Suprapubic skin (tissue), 4 donors: Measurements from ENCODE around the gene KIAA1210. TPM values are rescaled to one million over a fixed set of nuclear protein-coding genes. Genes with fewer than 3 reads are reported as not detected.

Source experiments
- DNase-seq, 2 donors: peaks; one replicate each; pipeline ENCODE4 v3.0.0-alpha.2; 2019; ENCODE audit warnings: low spot score in 2 of 2
- H3K27ac ChIP-seq: fragments of 200-600 bp; sonication (generic); one replicate; pipeline ENCODE4 v1.5.1; 2019
- H3K27me3 ChIP-seq: fragments of 200-600 bp; sonication (generic); one replicate; pipeline ENCODE4 v1.5.1; 2019
- H3K36me3 ChIP-seq: fragments of 200-600 bp; sonication (generic); one replicate; pipeline ENCODE4 v1.5.1; 2019
- H3K4me1 ChIP-seq: fragments of 200-600 bp; sonication (generic); one replicate; pipeline ENCODE4 v1.5.1; 2019
- H3K4me3 ChIP-seq: fragments of 200-600 bp; sonication (generic); one replicate; pipeline ENCODE4 v1.5.1; 2019; ENCODE audit warnings: mild to moderate bottlenecking
- H3K9me3 ChIP-seq: fragments of 200-600 bp; sonication (generic); one replicate; pipeline ENCODE4 v1.5.1; 2019
- EP300 ChIP-seq: sonication (generic); formaldehyde crosslinking; IDR thresholded peaks from one replicate; pipeline ENCODE4 v1.6.1; 2017; ENCODE audit warnings: antibody characterized with exemption
- POLR2A ChIP-seq, 2 donors: fragments of 450-650 bp; IDR thresholded peaks; one replicate each; pipeline ENCODE4 v1.6.1; 2017; ENCODE audit warnings: antibody characterized with exemption in 2 of 2, mild to moderate bottlenecking in 2 of 2, moderate library complexity in 2 of 2
- POLR2AphosphoS5 ChIP-seq, 3 donors: sonication (generic); formaldehyde crosslinking; IDR thresholded peaks; one replicate each; pipeline ENCODE4 v1.6.1; 2017; ENCODE audit warnings: antibody characterized with exemption in 3 of 3
- WGBS: methylation state at CpG from one replicate; pipeline ENCODE4 v1.1.5; 2018; 5-methylcytosine and 5-hydroxymethylcytosine counted together
- total RNA-seq, 4 donors: library from RNA; depleted of rRNA; stranded (reverse); fragments of >200 nt; gene quantifications; one replicate each; pipeline ENCODE4 v1.1.0, GENCODE V29; 2016
- TF ChIP-seq, protein P1 (sequence below), 2 donors: fragments of 200-600 bp in 1 of 2; fragments of 450-650 bp in 1 of 2; sonication (generic) in 1 of 2; IDR thresholded peaks; one replicate each; pipeline ENCODE4 v1.5.1; 2016 to 2019; ENCODE audit warnings: antibody characterized with exemption in 2 of 2, mild to moderate bottlenecking in 1 of 2, moderate library complexity in 1 of 2

The KIAA1210 gene
- total RNA-seq, 4 donors from 2014 or later = 0.05 to 0.13 TPM; not detected in 2

DNA sequence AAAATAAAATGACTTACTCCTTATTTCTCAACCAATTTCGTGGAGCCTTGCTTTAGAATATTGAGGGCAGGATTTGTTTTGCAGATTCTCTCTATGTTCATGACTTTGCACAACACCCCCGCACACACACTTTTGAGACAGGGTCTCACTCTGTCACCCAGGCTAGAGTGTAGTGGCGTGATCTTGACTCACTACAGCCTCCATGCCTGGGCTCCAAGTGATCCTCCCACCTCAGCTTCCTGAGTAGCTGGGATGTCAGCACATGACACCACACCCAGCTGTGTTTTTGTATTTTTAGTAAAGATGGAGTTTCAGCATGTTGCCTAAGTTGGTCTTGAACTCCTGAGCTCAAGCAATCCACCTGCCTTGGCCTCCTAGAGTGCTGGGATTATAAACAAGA is 42.8 kb downstream of the KIAA1210 start:
- no peaks in the 10 kb centered on the region for H3K27me3 ChIP-seq
- H3K9me3 ChIP-seq = no peaks in the 10 kb centered on the region
- TF ChIP-seq POLR2A (IDR thresholded peaks at IDR 0.05) = no peak
- no peak overlapping the region for H3K27ac ChIP-seq
- WGBS = 79% methylated on average over 3 of the region's 3 CpGs
- H3K4me1 ChIP-seq = no peaks in the 10 kb centered on the region
- no peaks in the 10 kb centered on the region for H3K36me3 ChIP-seq
- H3K4me3 ChIP-seq = no peak overlapping the region
- no peak for DNase-seq

DNA sequence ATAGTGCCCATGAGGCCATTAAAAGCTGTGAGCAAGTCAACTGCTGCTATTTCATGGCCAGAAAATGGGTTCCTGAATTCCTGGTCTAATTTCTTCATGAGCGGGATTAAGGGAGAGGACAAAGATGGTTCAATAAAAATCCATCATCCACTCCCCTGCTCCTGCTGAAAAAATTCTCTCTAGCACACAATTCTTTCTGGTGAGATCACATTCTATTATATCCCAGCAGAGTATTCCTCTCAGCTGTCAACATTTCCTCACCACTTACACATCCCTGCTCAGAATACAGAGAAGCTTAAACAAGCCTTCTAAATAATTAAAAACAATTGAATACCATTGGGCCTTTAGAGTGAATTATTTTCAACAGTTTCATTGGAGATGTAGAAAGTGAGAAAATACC is 45.3 kb downstream of the KIAA1210 start:
- TF ChIP-seq POLR2AphosphoS5 (IDR thresholded peaks at IDR 0.05) (no peak), EP300 (no peak), POLR2A (IDR thresholded peaks at IDR 0.05) (no peak)
- TF ChIP-seq, protein P1, sequence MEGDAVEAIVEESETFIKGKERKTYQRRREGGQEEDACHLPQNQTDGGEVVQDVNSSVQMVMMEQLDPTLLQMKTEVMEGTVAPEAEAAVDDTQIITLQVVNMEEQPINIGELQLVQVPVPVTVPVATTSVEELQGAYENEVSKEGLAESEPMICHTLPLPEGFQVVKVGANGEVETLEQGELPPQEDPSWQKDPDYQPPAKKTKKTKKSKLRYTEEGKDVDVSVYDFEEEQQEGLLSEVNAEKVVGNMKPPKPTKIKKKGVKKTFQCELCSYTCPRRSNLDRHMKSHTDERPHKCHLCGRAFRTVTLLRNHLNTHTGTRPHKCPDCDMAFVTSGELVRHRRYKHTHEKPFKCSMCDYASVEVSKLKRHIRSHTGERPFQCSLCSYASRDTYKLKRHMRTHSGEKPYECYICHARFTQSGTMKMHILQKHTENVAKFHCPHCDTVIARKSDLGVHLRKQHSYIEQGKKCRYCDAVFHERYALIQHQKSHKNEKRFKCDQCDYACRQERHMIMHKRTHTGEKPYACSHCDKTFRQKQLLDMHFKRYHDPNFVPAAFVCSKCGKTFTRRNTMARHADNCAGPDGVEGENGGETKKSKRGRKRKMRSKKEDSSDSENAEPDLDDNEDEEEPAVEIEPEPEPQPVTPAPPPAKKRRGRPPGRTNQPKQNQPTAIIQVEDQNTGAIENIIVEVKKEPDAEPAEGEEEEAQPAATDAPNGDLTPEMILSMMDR (IDR thresholded peaks at IDR 0.05) = no peak
- H3K9me3 ChIP-seq = no peaks in the 10 kb centered on the region
- no peaks in the 10 kb centered on the region for H3K4me1 ChIP-seq
- 63% methylated on average over 1 of the region's 1 CpG for WGBS
- H3K27me3 ChIP-seq = no peaks in the 10 kb centered on the region
- no peak overlapping the region for H3K27ac ChIP-seq
- no peaks in the 10 kb centered on the region for H3K36me3 ChIP-seq
- no peak for DNase-seq
- H3K4me3 ChIP-seq = no peak overlapping the region

DNA sequence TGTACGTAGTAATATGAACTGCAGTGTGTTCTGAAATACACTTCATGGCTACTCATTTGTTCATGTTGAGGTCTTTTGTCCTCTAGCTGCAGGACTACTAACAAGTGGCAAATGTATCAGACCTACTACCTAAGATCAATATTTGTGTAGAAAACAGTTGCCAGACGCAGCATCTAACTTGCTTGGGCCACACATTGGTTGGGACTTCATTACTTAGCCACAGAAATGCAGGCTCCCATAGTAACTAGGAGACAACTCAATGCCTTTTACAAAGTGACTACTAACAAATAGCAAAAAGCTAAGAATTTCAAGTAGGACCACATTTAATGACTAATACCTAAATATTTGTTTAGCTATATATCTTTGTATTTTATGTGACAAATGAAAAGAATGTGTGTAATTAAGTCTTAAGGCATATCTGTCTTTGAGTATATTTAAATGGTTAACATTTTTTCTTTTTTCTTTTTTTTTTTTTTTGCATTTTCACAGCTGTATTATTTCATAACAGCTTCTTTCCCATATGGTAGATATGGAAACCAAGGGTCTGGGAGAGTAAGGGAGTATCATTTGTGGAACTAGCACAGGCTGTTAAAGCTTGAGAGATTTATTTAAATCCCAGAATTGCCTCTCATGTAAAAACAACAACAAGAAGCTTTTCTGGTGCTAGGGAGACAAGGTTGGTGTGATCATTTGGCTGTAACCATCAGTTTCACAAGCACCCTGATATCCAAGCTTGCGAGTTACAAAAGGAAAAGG is 52.2 kb downstream of the KIAA1210 start:
- Histone ChIP-seq H3K4me1 (no peaks in the 10 kb centered on the region), H3K27me3 (no peaks in the 10 kb centered on the region)

DNA sequence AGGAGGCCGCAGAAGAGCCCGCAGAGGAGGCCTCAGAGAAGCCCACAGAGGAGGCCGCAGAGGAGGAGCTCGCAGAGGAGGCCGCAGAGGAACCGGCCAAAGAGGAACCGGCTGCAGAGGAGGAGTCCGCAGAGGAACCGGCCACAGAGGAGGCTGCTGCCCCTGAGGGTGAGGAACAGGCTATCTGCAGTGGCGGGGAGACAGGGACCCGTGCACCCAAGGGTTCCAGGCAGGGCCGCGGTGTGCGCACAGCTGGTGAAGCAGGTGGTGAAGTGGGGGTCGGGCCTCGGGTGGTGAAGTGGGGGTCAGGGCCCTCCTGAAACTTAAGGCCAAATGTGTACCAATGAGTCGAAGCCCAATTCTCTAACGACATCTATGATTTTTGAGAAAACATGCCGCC is 53.7 kb downstream of the KIAA1210 start:
- Histone ChIP-seq H3K36me3 (no peaks in the 10 kb centered on the region), H3K27ac (no peak overlapping the region), H3K27me3 (no peaks in the 10 kb centered on the region), H3K4me3 (no peak overlapping the region), H3K4me1 (no peaks in the 10 kb centered on the region), H3K9me3 (no peaks in the 10 kb centered on the region)
- DNase-seq = no peak
- no peak for TF ChIP-seq POLR2A (IDR thresholded peaks at IDR 0.05)
- 88% methylated on average over 19 of the region's 19 CpGs for WGBS

More for the DNA sequence above, 52.2 kb downstream of the KIAA1210 start:
- Histone ChIP-seq H3K4me3 (no peak overlapping the region), H3K27ac (no peak overlapping the region), H3K36me3 (no peaks in the 10 kb centered on the region), H3K9me3 (no peaks in the 10 kb centered on the region)
- no peak for TF ChIP-seq EP300
- TF ChIP-seq, protein P1 (IDR thresholded peaks at IDR 0.05) = no peak
- TF ChIP-seq POLR2AphosphoS5 (IDR thresholded peaks at IDR 0.05) = no peak
- TF ChIP-seq POLR2A (IDR thresholded peaks at IDR 0.05) = no peak
- WGBS = 85% methylated on average over 3 of the region's 3 CpGs
- no peak for DNase-seq

DNA sequence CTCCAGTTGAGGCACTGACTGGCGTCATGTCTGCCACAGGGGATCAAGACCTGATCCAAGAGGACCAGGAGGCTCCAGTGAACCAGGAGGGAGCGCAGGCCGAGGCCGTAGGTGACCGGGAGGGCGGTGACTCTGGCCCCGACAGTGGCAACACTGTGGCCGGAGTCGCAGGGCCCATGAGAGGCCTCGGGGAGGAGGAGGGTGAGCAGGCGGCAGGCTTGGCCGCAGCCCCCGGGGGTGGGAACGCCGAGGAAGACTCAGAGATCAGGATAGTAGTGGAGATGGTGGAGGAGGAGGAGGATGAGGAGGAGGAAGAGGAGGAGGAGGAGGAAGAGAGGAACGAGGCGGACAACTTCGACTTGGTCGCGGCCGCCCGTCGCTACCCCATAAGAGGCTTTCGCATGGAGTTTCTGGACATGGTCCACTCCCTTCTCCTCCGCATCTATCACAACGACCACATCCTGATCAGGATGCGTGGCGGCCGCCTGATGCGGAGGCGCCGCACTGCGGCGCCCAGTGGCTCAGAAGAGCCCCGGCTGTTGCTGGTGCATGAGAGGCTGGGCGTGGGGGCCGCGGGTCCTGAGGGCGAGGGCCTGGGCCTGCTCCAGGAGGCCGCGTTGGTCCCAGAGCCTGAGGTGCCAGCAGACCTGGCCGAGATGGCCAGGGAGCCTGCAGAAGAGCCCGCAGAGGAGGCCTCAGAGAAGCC is 54.3 kb downstream of the KIAA1210 start:
- Histone ChIP-seq H3K9me3 (no peaks in the 10 kb centered on the region), H3K4me3 (no peak overlapping the region), H3K36me3 (no peaks in the 10 kb centered on the region), H3K27me3 (no peaks in the 10 kb centered on the region), H3K4me1 (no peaks in the 10 kb centered on the region), H3K27ac (no peak overlapping the region)
- TF ChIP-seq POLR2A (IDR thresholded peaks at IDR 0.05) (no peak), EP300 (no peak), POLR2AphosphoS5 (IDR thresholded peaks at IDR 0.05) (no peak)
- TF ChIP-seq, protein P1 (IDR thresholded peaks at IDR 0.05) = no peak
- 88% methylated on average over 42 of the region's 43 CpGs for WGBS
- no peak for DNase-seq

DNA sequence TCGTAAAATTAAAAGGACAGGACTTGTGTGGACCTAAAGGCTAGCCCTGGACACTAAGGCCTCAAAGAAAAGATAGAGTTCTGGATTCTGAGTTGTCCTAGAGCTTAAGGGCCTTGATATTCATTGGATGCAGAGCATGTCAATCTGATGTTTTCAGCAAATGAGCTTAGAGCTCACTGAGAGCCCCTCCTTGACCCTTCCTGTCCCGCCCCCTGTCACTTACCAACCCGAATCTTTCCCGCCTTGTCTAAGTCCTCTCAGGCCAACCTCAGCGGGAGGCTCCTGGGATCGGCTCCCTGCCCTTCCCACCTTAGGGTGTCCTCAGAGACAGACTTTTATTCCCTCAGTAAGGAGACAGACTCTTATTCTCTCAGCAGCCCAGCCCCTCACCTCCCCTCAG is 54.9 kb downstream of the KIAA1210 start, which contains the start of gene CT47C1:
CT47C1 (plus strand) TSS at position 250 of the 400 bp plus-strand sequence. CDS start 233 bp downstream, outside the sequence.
- no peak for DNase-seq
- Histone ChIP-seq H3K27me3 (no peaks in the 10 kb centered on the region), H3K36me3 (no peaks in the 10 kb centered on the region), H3K4me1 (no peaks in the 10 kb centered on the region), H3K4me3 (no peak within 1 kb of the TSS), H3K27ac (no peak within 1 kb of the TSS), H3K9me3 (no peaks in the 10 kb centered on the region)
- WGBS = 90% methylated on average over 6 of the region's 6 CpGs
- TF ChIP-seq POLR2A (IDR thresholded peaks at IDR 0.05) = no peak
- TF ChIP-seq EP300 = no peak
- TF ChIP-seq POLR2AphosphoS5 (IDR thresholded peaks at IDR 0.05) = no peak
- TF ChIP-seq, protein P1 (IDR thresholded peaks at IDR 0.05) = no peak
